Left lung (tissue), 10 donors: ENCODE results near the gene ZMYM2. TPM values are rescaled to one million over a fixed set of nuclear protein-coding genes. Genes with fewer than 3 reads are reported as not detected.

Experiments
- ATAC-seq: fragments of 200-7000 bp; cut with Tn5 transposase; one replicate; pipeline ENCODE4 v1.9.1; 2020; ENCODE audit warnings: moderate library complexity
- DNase-seq, 4 donors: peaks; one replicate each; pipeline ENCODE4 v3.0.0-alpha.2; 2013 to 2020
- H3K27ac ChIP-seq, 2 donors: fragments of 200-600 bp; sonication (generic) in 1 of 2; one replicate each; pipeline versions ENCODE4 v1.5.0 to v1.8.0; 2020 to 2021
- H3K27me3 ChIP-seq, 2 donors: fragments of 200-600 bp; sonication (generic) in 1 of 2; one replicate each; pipeline versions ENCODE4 v1.5.0 to v1.8.0; 2020 to 2021
- H3K36me3 ChIP-seq, 2 donors: fragments of 200-600 bp; sonication (generic) in 1 of 2; one replicate each; pipeline versions ENCODE4 v1.5.0 to v1.8.0; 2020 to 2021
- H3K4me1 ChIP-seq, 2 donors: fragments of 200-600 bp; one replicate each; pipeline ENCODE4 v1.8.0; 2021
- H3K4me3 ChIP-seq, 2 donors: fragments of 200-600 bp; sonication (generic) in 1 of 2; one replicate each; pipeline versions ENCODE4 v1.5.0 to v1.8.0; 2020 to 2021; ENCODE audit warnings: mild to moderate bottlenecking in 1 of 2
- H3K9me3 ChIP-seq, 2 donors: fragments of 200-600 bp; sonication (generic) in 1 of 2; one replicate each; pipeline versions ENCODE4 v1.5.0 to v1.8.0; 2020 to 2021
- intact Hi-C, 2 donors: fragments of 100-400 bp; cut with DNase I; formaldehyde crosslinking; loops; one replicate each; pipeline versions ENCODE4 v1.11.2 to v1.14.2; 2022
- polyA plus RNA-seq, 6 donors: library from polyadenylated mRNA; unstranded; fragments of 120-200 nt; gene quantifications; one replicate each; pipeline ENCODE4 v1.2.1, GENCODE V29; 2013; ENCODE audit not compliant: insufficient read length in 6 of 6
- total RNA-seq, 2 donors: library from RNA; stranded (reverse); fragmentation: NEBNext Ultra II Directional; extraction: Animal tissue kit (Norgen Biotek cat#: 25700); gene quantifications; one replicate each; pipeline ENCODE4 v1.2.1, GENCODE V29; 2021
- TF ChIP-seq, protein P1 (sequence below), 2 donors: fragments of 200-600 bp; sonication (generic) in 1 of 2; IDR thresholded peaks; one replicate each; pipeline versions ENCODE4 v1.5.0 to v1.8.0; 2021; ENCODE audit warnings: antibody characterized with exemption in 2 of 2
- donor health status: DM: no; HTN: yes; CAD: no.
- donor health status: DM: no; HTN: no; CAD: no.

The ZMYM2 gene
- total and polyA plus RNA-seq, 8 donors, result 64.8 to 153 (median 122) TPM

DNA sequence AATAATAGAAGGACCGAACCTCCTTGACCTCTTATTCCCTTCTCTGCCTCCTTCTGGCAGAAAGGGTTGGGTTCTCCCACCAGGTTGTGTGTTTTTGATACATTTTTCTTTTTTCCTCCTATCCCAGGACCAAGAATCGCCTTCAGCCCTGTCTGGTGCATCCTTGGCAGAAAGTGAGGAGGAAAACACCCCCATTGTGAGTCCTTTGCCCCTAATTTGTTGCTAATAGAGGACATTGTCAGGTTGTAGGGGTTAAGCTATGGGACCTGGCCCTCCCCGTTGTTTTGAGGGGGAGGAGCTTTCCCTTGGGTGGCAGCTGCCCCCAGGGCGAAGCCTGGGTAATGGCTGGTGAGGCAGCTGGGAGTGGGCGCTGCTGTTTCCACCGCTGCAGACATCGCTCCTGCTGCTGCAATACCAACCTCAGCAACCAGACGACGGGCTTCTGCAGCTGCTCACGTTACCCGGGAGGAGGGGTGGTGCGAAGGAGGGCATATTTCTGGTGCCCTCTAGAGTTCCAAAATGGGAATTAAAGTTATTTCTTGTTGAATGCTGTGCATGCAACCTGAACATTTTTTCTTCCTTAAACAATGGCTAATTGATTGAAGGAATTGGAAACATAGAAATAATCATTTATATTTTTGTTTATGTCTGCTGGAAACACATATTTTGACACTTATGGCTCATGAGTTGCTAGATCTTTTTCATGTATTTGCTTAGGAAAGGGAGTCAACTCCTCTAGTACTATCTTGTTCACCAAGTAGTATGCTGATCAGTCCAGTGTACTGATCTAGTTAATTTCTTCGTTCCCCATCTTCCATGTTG, 1.5 kb downstream of the ZMYM2 start:
- ATAC-seq (peak; percentile 64), DNase-seq (peak; percentile 82 to 94 (median 92))
- TF ChIP-seq, protein P1, sequence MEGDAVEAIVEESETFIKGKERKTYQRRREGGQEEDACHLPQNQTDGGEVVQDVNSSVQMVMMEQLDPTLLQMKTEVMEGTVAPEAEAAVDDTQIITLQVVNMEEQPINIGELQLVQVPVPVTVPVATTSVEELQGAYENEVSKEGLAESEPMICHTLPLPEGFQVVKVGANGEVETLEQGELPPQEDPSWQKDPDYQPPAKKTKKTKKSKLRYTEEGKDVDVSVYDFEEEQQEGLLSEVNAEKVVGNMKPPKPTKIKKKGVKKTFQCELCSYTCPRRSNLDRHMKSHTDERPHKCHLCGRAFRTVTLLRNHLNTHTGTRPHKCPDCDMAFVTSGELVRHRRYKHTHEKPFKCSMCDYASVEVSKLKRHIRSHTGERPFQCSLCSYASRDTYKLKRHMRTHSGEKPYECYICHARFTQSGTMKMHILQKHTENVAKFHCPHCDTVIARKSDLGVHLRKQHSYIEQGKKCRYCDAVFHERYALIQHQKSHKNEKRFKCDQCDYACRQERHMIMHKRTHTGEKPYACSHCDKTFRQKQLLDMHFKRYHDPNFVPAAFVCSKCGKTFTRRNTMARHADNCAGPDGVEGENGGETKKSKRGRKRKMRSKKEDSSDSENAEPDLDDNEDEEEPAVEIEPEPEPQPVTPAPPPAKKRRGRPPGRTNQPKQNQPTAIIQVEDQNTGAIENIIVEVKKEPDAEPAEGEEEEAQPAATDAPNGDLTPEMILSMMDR (IDR thresholded peaks at IDR 0.05), result peak; percentile 74 to 87
- H3K27ac ChIP-seq, result peak overlapping the region; percentile 97 to 99
- intact Hi-C loops, result no loop called here
- H3K9me3 ChIP-seq, result no peaks in the 10 kb centered on the region
- peaks cover 0 to 8% of the 10 kb centered on the region in 2 donors for H3K36me3 ChIP-seq
- H3K4me1 ChIP-seq, result peaks cover 20 to 50% of the 10 kb centered on the region in 2 donors
- H3K4me3 ChIP-seq, result peak overlapping the region; percentile 81 to 89
- no peaks in the 10 kb centered on the region for H3K27me3 ChIP-seq

DNA sequence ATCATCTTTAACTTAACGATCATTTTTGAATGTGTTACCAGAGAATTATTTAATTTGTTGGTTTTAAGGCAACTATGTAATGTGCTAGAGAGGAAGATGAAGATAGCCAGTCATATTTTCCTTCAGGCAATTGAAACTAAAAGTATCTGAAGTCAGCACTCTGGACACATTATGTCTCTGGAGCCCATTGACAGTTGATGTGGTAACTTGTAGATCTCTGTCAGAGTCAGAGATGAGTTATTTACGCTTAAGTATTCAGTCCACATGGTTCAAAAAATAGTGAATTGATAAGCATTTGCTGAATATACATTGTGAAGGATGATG, 2.1 kb downstream of the ZMYM2 start:
- intact Hi-C loops, result no loop called here
- Histone ChIP-seq H3K27me3 (no peaks in the 10 kb centered on the region), H3K27ac (peak overlapping the region in 1 of 2 donors; percentile 97), H3K4me1 (peaks cover 20 to 50% of the 10 kb centered on the region in 2 donors), H3K9me3 (no peaks in the 10 kb centered on the region), H3K36me3 (peaks cover 0 to 12% of the 10 kb centered on the region in 2 donors), H3K4me3 (peak overlapping the region in 1 of 2 donors; percentile 89)
- ATAC-seq, result no peak
- no peak for DNase-seq
- TF ChIP-seq, protein P1 (IDR thresholded peaks at IDR 0.05), result no peak

DNA sequence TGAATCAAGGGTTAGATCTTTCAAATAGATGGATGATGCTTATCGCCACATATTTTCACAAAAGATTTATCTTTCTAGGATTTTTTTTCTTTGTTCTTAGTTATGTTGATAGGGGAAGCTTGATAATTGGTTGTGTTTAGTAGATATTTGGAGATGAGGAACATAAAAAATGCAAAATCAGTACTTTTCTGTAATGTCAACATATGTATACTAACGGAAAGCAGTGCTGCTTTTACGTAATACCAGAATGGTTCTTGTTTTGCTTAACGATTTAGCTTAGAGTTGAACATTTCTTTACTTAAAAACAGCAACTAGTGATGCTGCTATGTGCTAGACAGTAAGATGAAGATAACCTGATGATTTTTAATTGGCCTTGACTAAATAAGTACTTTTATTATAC, 3.0 kb downstream of the ZMYM2 start:
- H3K4me1 ChIP-seq, result peaks cover 20 to 50% of the 10 kb centered on the region in 2 donors
- H3K9me3 ChIP-seq, result no peaks in the 10 kb centered on the region
- intact Hi-C loops, result no loop called here
- ATAC-seq, result no peak
- DNase-seq, result no peak
- no peaks in the 10 kb centered on the region for H3K27me3 ChIP-seq
- TF ChIP-seq, protein P1 (IDR thresholded peaks at IDR 0.05), result no peak
- H3K4me3 ChIP-seq, result peak overlapping the region in 1 of 2 donors; percentile 4
- peak overlapping the region in 1 of 2 donors; percentile 29 for H3K27ac ChIP-seq
- H3K36me3 ChIP-seq, result peaks cover 0 to 20% of the 10 kb centered on the region in 2 donors

DNA sequence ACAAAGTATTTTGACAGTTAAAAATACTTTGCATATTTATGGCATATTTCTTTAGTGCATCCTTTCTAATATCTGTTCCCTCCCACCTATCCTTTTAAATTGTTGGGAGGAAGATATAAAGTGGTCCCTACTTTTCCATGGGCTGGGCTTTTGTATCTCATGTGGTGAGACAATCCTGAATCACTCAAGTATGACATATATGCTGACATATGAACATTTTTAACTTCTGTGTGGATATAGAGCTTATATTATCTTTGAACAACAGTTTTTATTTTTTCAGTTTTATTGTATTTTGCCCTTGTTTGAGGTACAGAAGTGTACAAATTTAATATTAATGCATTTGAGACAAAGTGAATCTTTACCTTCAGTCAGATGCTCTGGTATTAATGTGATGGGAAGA, 3.4 kb downstream of the ZMYM2 start:
- H3K27ac ChIP-seq, result peak overlapping the region in 1 of 2 donors; percentile 29
- ATAC-seq, result no peak
- intact Hi-C loops, result no loop called here

DNA sequence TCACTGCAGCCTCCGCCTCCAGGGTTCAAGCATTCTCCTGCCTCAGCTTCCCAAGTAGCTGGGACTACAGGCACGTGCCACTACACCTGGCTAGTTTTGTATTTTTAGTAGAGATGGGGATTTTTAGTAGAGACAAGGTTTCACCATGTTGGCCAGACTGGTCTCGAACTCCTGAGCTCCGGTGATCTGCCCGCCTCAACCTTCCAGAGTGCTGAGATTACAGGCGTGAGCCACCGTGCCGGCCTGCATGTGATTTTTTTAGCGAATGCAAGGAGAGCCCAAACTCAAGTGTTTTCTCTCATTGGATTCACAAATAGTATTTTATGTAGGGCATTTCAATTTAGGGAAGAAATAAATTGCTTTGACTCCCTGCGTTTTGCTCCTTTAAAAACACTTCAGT, 4.4 kb downstream of the ZMYM2 start:
- ATAC-seq (no peak), DNase-seq (no peak)
- H3K4me3 ChIP-seq, result no peak overlapping the region
- peaks cover 0 to 34% of the 10 kb centered on the region in 2 donors for H3K36me3 ChIP-seq
- intact Hi-C loops, result no loop called here
- H3K27me3 ChIP-seq, result no peaks in the 10 kb centered on the region
- H3K27ac ChIP-seq, result no peak overlapping the region
- no peaks in the 10 kb centered on the region for H3K9me3 ChIP-seq
- peaks cover 20 to 50% of the 10 kb centered on the region in 2 donors for H3K4me1 ChIP-seq
- TF ChIP-seq, protein P1 (IDR thresholded peaks at IDR 0.05), result no peak

More for the DNA sequence above, 3.4 kb downstream of the ZMYM2 start:
- peak overlapping the region in 1 of 2 donors; percentile 4 for H3K4me3 ChIP-seq
- peaks cover 0 to 25% of the 10 kb centered on the region in 2 donors for H3K36me3 ChIP-seq
- H3K4me1 ChIP-seq, result peaks cover 20 to 50% of the 10 kb centered on the region in 2 donors
- TF ChIP-seq, protein P1 (IDR thresholded peaks at IDR 0.05), result no peak
- no peak for DNase-seq
- H3K27me3 ChIP-seq, result no peaks in the 10 kb centered on the region
- H3K9me3 ChIP-seq, result no peaks in the 10 kb centered on the region
